Coronary artery (tissue), 2 donors: Measurements from ENCODE around the gene PHEX.

Experiments used
- DNase-seq: peaks from one replicate; pipeline ENCODE4 v3.0.0-alpha.2; 2017; ENCODE audit warnings: low spot score
- H3K27ac ChIP-seq, 2 donors: fragments of 200-600 bp; sonication (generic); one replicate each; pipeline ENCODE4 v1.5.1; 2016 to 2019
- H3K4me3 ChIP-seq: fragments of 200-600 bp; sonication (generic); 2 replicates; pipeline ENCODE4 v1.5.1; 2016; ENCODE audit warnings: mild to moderate bottlenecking, moderate library complexity
- CTCF ChIP-seq: fragments of 200-600 bp; sonication (generic); IDR thresholded peaks from one replicate; pipeline ENCODE4 v1.5.1; 2019; ENCODE audit warnings: antibody characterized with exemption

Gene PHEX

GRCh38 chrX:22203186-22203585 lies 171.1 kb downstream of the PHEX start:
- DNase-seq = no peak
- Histone ChIP-seq H3K27ac (no peak overlapping the region), H3K4me3 (no peak overlapping the region)
- no peak for TF ChIP-seq CTCF

- DNase-seq = no peak
- Histone ChIP-seq H3K4me3 (no peak overlapping the region), H3K27ac (no peak overlapping the region)
- TF ChIP-seq CTCF = no peak
Measured at GRCh38 chrX:22206781-22207180, 174.7 kb downstream of the PHEX start.

- no peak for TF ChIP-seq CTCF
- Histone ChIP-seq H3K4me3 (no peak overlapping the region), H3K27ac (no peak overlapping the region)
- no peak for DNase-seq
Measured at GRCh38 chrX:22220941-22221340, 188.8 kb downstream of the PHEX start.

- TF ChIP-seq CTCF = no peak
- no peak overlapping the region for H3K27ac ChIP-seq
- DNase-seq = no peak
- no peak overlapping the region for H3K4me3 ChIP-seq
Measured at GRCh38 chrX:22234380-22234779, 202.3 kb downstream of the PHEX start.

- TF ChIP-seq CTCF = no peak
Measured at GRCh38 chrX:22237479-22237878, 205.4 kb downstream of the PHEX start.

GRCh38 chrX:22246620-22247019 lies 214.5 kb downstream of the PHEX start:
- TF ChIP-seq CTCF = no peak
- H3K4me3 ChIP-seq = no peak overlapping the region
- DNase-seq = no peak
- H3K27ac ChIP-seq = no peak overlapping the region

More at GRCh38 chrX:22237479-22237878, 205.4 kb downstream of the PHEX start:
- H3K4me3 ChIP-seq = no peak overlapping the region
- H3K27ac ChIP-seq = no peak overlapping the region
- DNase-seq = no peak

- TF ChIP-seq CTCF = no peak
- H3K4me3 ChIP-seq = no peak overlapping the region
- no peak for DNase-seq
- H3K27ac ChIP-seq = no peak overlapping the region
Measured at GRCh38 chrX:22247169-22247568, 215.0 kb downstream of the PHEX start.
